HG02885 (cell line): Measurements from ENCODE around the gene ANKHD1.

Experiments
- ATAC-seq: cut with Tn5 transposase; IDR thresholded peaks from one replicate; pipeline ENCODE4 v1.9.1; 2021; ENCODE audit warnings: mild to moderate bottlenecking; ENCODE audit not compliant: unreplicated experiment, poor library complexity

Gene ANKHD1

DNA sequence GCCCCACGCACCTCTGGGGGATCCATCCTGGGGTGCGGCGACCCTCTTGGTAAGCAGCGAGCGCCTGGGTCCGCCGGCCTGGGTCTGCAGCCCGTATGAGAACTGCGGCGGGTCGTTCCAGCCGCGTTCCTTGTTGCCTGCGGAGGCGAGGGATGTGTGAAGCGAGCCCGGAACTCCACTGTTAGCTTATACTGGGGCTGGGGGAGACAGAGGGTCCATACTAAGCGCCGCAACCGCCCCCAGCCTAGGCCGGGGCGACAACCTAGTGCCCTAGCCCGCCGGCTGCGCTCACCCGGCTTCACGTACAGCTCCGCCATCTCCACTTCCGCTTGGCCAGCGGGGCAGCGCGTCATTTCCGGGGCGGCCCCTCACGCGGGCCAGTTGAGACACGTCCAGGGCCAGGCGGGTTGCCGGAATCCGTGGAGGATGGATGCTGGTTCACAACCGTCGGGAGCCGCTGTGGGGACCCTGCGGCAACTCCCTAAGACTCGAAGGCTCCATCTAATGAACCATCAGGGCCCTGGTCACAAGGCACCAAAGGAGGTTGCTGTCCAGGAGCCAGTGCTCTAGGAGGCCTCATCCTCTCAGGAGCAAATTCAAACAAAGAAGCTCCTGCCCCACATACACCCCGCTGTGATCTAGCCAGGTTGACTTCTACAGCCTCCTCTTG is 155.6 kb downstream of the ANKHD1 start, which contains the start of gene SRA1:
TSS of gene SRA1 (minus strand) at position 338 of the 670 bp plus-strand sequence. CDS start at position 317, 21 bp downstream.
- ATAC-seq: peak; percentile 97

DNA sequence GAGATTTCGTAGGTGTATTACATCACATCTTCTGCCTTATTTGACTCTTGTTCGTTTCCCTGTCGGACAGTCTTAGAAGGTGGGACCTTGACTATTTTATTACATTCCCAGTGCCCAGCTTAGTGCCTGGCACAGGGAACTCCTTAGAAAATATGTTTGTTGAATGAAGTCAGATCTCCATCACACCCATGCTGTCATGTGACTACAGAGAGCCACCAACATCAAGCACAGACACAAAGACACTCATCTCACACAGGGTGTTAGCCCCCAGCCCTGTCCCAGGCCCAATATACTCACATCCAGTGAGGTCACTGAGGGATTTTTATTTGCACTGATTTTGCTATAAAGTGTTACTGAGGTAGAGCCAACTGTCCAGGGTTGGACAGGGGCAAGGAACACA is 156.3 kb downstream of the ANKHD1 start:
- no peak for ATAC-seq

DNA sequence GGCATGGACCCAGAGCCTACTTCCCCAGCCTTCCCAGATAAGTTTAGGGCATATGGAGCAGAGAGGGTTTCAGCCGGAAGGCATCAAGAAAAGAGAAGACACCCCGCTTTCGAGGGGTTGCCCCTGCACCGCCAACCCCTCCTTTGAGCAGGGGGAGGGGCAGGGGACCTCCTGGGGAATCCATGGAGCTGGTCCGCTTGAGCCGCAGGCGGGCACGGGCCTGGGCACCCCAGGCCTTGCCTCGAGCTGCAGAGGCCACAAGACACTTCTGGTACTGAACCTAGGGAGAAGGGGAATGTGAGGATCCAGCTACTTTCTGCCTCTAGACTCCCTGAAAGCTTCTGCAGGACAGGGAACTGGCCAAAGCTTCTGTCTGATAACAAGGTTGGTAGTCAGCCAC is 156.9 kb downstream of the ANKHD1 start:
- ATAC-seq: no peak

DNA sequence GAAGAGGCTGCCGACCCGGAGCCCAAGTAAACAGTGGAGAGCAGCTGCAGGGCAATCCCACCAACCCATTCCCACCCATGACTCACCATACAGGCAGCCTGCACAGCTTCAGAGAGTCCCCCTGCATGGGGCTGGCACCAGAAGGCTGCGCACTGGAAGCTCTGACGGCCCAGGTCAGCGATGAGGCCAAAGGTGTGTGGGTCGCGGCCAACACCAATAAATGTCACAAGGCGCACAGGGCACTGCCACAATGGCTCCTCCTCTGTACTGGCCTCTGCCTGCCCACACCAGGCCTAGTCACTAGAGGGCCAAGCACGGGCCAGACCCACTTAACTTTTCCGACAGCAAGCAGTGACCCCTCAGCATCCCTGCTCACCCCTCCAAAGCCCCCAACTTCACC is 158.6 kb downstream of the ANKHD1 start:
- no peak for ATAC-seq

DNA sequence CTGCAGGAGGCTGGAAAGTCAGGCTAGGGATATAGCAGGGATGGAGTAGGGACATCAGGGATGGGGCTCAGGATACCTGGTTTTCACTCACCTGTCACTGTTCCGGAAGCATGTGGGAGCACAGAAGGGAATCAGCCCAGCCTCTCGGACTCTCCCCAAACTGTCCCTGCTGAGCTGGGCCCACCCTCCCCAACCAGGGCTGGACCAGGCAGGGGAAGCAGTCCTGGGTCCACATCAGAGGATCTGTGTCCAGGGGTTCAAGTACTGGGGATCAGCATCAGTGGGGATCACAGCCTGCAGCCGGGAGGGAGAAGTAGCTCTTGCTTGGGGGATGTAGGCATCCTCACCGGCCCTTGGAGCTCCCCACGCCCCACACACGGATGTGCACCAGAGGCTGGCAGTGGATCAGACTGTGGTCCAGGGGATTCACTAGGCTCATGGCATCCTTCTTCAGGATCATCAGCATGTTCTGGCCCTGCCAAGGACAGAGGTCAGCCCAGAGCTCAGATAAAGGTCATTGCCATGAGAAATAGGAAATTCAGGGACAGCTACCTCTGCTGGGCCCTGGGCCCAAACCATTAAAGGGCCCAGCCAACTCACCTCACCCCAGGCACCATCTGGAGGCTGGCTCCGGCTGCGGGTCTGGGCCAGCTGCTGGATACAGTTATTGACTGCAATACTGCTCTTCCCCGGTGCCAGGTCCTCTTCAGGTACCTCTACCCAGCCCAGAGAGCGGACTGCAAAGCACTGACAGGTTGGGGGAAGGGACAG is 160.3 kb downstream of the ANKHD1 start:
- no peak for ATAC-seq

DNA sequence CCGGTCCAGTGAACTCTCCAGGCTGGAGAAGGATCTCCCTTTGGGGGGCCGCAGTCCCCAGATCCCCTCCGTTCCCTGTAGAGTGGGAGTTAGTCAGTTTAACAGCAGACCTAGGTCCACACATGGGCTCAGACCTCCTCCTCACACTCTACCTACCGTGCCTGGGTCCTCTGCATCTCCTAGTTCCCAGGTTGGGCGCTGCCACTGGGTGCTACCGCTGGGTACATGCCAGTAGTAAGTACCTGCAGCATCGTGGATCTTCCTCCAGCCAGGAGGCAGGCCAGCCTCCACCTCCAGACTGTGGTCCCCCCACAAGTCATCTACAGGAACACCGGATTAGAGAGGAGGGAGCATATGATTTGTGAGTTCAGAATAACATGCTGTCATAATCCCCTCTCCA is 162.0 kb downstream of the ANKHD1 start:
- ATAC-seq: no peak

DNA sequence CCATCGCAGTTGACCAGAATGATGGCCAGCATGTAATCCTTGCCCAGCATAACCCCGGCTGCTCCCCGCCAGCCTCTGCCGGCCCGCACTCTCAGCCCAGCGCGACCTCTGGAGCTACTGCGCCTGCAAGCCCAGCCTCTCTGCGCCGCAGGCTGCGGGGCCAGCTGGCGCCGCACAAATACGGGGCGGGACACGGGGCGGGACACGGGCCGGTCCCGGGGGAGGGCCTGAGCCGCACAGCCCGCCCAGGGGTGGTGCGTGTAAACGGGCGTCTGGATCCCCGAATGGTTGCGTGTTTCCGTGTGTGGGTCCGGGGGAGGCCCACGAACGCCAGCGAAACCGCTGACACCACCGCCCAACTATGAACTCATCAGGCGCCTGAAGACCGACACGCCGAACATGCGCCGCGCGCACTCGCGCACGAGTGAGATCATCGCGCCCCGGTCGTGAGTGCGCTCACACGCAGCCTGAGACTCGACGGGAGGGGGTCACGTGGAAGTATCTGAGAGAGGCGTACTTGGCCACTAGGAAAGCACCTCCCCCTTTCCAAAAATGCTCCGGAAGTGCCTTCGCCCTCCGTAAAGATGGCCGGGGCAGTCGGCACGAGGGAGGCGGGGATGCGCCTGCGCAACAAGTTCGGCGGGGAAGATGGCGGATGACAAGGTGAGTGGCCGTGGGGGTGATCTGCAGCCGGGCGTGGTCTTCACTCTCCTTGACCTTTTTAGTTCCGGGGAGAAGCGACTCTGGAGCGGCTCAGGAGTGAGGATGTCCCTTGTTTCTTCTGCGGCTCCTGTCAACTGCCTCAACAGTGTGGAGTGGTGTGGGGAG is 162.8 kb downstream of the ANKHD1 start, which contains the start of the genes APBB3 and SLC35A4:
TSS of gene APBB3 (minus strand) at position 403 of the 828 bp plus-strand sequence. CDS start at position 50, 353 bp downstream.
TSS of gene SLC35A4 (plus strand) at position 633 of the 828 bp plus-strand sequence. CDS start 2,342 bp downstream, outside the sequence.
- peak; percentile 88 for ATAC-seq

DNA sequence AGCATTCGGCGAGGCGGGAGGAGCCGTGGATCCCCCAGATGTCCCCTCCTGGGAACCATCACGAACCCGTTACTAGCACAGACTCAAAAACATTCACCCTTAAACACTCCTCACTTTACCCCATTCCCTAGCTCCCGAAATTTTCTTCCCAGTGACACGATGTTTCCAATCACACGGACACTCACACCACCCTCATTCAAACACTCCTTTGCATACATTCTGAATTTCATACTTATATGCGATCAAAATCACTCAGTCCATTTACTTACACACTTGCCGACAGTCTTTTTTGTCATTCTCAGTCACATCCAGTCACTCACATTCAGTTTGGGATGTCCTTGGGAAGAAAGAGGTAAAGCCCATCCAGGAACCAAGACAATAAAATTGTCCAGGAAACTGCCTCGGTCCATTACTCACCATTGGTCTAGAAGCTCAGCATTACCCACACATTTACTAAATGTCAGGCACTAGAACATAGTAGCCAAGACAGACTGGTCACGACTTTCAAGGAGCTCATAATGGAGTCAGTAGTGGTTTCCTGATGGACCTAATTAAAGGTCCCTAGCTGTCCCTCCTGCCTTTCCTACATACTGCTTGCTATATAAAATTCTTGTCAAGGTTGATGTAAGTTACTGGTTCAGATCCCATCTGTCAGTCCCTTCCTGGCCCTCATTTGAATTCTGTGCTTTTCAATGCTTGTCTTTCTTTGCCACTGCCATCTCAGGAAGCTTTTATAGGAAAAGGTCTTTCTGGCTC is 163.6 kb downstream of the ANKHD1 start:
- ATAC-seq: peak; percentile 2

DNA sequence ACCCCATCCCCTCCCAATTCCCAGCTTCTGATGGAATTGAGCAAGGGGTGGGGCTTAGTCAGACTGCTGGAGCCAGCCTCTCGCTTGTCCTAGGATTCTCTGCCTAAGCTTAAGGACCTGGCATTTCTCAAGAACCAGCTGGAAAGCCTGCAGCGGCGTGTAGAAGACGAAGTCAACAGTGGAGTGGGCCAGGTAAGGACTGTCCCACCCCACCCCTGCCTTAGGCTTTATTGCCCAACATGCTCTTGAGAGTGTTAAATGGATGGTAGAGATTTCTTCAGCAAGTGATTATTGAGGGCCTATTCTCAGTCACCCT is 164.1 kb downstream of the ANKHD1 start:
- no peak for ATAC-seq

DNA sequence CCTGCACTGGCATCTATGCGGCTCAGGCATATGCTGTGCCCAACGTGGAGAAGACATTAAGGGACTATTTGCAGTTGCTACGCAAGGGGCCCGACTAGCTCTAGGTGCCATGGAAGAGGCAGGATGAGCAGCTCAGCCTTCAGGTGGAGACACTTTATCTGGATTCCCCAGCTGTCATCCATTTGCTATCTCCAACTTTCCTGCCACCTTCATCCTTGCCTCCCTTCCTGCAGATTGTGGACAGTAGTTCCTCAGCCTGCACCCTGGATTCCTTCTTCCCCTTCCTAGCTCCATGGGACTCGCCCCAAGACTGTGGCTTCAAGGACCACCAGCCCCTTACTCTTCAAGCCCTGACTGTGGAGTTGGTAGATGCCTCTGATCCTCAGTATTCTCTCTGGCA is 165.0 kb downstream of the ANKHD1 start:
- no peak for ATAC-seq

DNA sequence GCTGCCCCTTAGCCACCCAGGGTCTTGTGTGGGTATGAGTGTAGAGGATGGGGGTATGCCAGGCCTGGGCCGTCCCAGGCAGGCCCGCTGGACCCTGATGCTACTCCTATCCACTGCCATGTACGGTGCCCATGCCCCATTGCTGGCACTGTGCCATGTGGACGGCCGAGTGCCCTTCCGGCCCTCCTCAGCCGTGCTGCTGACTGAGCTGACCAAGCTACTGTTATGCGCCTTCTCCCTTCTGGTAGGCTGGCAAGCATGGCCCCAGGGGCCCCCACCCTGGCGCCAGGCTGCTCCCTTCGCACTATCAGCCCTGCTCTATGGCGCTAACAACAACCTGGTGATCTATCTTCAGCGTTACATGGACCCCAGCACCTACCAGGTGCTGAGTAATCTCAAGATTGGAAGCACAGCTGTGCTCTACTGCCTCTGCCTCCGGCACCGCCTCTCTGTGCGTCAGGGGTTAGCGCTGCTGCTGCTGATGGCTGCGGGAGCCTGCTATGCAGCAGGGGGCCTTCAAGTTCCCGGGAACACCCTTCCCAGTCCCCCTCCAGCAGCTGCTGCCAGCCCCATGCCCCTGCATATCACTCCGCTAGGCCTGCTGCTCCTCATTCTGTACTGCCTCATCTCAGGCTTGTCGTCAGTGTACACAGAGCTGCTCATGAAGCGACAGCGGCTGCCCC is 165.6 kb downstream of the ANKHD1 start:
- no peak for ATAC-seq

DNA sequence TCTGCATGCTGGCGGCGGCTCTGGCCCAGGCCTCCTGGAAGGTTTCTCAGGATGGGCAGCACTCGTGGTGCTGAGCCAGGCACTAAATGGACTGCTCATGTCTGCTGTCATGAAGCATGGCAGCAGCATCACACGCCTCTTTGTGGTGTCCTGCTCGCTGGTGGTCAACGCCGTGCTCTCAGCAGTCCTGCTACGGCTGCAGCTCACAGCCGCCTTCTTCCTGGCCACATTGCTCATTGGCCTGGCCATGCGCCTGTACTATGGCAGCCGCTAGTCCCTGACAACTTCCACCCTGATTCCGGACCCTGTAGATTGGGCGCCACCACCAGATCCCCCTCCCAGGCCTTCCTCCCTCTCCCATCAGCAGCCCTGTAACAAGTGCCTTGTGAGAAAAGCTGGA is 166.2 kb downstream of the ANKHD1 start:
- no peak for ATAC-seq

DNA sequence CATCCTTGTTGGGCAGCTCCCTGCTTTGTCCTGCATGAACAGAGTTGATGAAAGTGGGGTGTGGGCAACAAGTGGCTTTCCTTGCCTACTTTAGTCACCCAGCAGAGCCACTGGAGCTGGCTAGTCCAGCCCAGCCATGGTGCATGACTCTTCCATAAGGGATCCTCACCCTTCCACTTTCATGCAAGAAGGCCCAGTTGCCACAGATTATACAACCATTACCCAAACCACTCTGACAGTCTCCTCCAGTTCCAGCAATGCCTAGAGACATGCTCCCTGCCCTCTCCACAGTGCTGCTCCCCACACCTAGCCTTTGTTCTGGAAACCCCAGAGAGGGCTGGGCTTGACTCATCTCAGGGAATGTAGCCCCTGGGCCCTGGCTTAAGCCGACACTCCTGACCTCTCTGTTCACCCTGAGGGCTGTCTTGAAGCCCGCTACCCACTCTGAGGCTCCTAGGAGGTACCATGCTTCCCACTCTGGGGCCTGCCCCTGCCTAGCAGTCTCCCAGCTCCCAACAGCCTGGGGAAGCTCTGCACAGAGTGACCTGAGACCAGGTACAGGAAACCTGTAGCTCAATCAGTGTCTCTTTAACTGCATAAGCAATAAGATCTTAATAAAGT is 166.9 kb downstream of the ANKHD1 start:
- ATAC-seq: no peak

DNA sequence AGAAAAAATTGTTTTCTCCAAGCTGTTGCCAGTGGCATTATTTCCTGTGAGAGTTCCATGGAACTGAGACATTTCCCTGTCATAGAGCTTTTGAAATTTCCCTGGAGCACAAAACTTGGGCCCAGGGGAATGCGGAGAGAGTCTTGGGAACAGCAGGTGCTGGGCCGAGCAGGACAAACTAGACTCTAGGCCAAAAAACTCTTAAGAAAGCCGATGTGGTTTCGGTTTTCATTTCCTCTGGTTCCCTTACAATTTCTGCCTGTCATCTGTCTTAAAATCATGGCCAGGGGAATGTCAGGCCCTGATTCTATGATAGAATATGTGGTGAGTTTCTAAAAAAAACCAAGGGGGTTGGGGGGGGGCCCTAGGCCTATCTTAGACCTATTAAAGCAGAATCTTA is 167.6 kb downstream of the ANKHD1 start:
- ATAC-seq: no peak

DNA sequence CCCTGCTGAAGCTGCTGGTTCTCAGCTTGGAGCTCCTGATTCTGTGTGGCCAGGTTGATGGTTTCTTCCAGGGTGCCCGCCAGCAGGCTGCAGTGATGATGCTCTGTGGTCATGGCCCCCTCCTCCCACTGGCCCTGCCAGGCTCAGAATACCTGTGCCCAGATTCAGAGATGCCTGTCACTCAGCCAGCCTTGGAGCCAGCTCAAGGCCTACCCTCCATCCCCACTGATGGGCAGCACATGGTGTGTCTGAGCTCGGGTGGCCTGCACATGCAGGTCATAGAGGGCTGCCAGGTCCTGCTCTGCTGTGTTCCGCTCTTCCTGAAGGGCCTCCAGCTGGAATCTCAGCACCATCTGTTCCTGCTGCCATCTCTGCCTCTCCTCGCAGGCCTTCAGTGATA is 168.4 kb downstream of the ANKHD1 start:
- no peak for ATAC-seq

DNA sequence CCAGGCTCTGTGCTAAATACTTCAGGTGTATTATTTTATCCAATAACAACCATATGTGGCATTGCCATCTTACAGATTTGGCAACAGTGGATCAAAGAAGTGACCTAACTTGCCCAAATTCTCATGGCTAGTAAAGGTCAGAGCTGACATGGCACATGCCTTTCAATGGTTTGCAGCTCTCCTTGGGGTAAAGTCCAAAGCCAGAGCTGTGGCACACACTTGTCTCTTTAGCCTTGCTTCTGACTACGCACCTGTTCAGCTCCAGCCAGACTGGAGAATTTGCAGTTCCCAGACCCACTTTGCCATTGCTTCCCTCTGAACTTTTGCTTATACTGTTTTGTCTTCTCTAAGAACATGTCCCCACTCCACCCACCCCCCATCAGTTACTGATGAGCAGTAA is 168.9 kb downstream of the ANKHD1 start:
- no peak for ATAC-seq

DNA sequence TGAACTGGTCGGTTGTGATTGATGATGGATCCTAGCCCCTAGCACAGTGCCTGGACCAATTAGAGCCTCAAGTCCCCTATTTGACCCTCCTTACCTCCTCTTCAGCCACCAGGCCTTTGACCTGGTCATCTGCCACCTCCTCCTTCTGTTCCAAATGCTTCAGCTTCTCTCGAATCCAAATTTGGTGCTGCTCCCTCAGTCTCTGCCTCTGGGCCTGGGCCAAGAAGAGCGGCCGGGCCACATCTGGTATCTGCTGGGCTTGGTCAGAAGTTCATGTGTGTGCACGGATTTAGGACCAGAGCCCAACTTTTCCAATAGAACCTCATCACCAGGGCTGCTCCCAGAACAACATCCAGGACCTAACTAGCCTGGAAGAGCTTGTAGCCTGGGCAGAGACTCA is 169.5 kb downstream of the ANKHD1 start:
- no peak for ATAC-seq

DNA sequence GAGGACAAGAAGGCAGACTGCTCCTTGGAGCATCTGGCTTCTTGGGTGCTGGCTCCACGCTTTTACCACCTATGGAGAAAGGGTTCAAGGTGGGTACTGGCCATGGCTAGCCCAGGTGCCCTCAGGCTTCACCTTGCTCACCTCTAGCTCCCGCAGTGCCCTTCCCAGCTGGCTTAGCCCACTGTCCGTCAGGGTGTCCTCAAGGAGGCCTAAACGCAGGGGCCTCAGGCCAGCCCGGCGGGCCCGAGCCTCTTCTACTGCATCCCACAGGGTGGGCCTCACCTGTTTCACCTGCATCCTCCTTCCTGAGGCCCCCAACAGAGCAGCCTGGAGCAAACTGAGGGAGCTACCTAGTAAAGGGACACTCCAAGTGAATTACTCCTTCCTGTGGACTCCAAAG is 172.1 kb downstream of the ANKHD1 start:
- no peak for ATAC-seq

DNA sequence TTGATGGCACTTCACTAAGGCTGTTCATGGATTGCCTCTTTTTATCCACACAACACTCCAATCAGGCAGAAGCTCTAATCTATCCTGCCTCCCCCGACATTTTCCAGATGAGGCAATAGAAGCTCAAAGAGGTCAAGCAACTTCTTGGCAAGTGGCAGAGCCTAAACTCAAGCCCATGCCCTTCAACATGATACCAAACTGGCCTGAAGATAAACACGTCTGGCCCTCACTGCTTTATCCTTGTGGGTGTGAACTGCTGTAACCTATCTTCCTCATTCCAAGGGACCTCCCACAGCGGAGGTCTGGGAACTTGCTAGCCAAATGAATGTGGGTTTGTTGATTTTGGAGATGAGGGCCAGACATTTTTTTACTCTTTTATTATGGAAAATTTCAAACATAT is 172.5 kb downstream of the ANKHD1 start:
- ATAC-seq: no peak
